Spleen (tissue), 11 donors: ENCODE measurements around the gene HES3. TPM values are rescaled to one million over a fixed set of nuclear protein-coding genes. Genes with fewer than 3 reads are reported as not detected.

Experiments
- DNase-seq: peaks from one replicate; pipeline ENCODE4 v3.0.0-alpha.2; 2020
- H3K27ac ChIP-seq, 8 donors: fragments of 200-600 bp; sonication (generic) in 7 of 8; 1 replicate in 4 of 8; 2 replicates in 4 of 8; pipeline versions ENCODE4 v1.5.0 to v1.8.0; 2016 to 2021; ENCODE audit warnings: inconsistent platforms in 4 of 8, mild to moderate bottlenecking in 4 of 8, moderate library complexity in 1 of 8
- H3K27me3 ChIP-seq, 7 donors: fragments of 200-600 bp; sonication (generic) in 6 of 7; replicated peaks in 1 of 7; 1 replicate in 4 of 7; 2 replicates in 3 of 7; pipeline versions ENCODE4 v1.5.0 to v1.8.0; 2016 to 2021; ENCODE audit warnings: inconsistent platforms in 3 of 7, mild to moderate bottlenecking in 1 of 7
- H3K36me3 ChIP-seq, 6 donors: fragments of 200-600 bp; sonication (generic) in 5 of 6; 1 replicate in 4 of 6; 2 replicates in 2 of 6; pipeline versions ENCODE4 v1.5.0 to v1.8.0; 2016 to 2021; ENCODE audit warnings: inconsistent platforms in 2 of 6
- H3K4me1 ChIP-seq, 6 donors: fragments of 200-600 bp; sonication (generic) in 5 of 6; 1 replicate in 3 of 6; 2 replicates in 3 of 6; pipeline versions ENCODE4 v1.5.0 to v1.8.0; 2016 to 2021; ENCODE audit warnings: inconsistent platforms in 3 of 6
- H3K4me3 ChIP-seq, 8 donors: fragments of 200-600 bp; sonication (generic) in 7 of 8; 1 replicate in 4 of 8; 2 replicates in 4 of 8; pipeline versions ENCODE4 v1.5.0 to v1.8.0; 2016 to 2021; ENCODE audit warnings: inconsistent platforms in 4 of 8, mild to moderate bottlenecking in 4 of 8, moderate library complexity in 2 of 8
- H3K9me3 ChIP-seq, 8 donors: fragments of 200-600 bp; sonication (generic) in 7 of 8; 1 replicate in 4 of 8; 2 replicates in 4 of 8; pipeline versions ENCODE4 v1.5.0 to v1.8.0; 2016 to 2021; ENCODE audit warnings: inconsistent platforms in 4 of 8
- CTCF ChIP-seq, 11 experiments: fragments of 200-600 bp in 7 of 11; fragments of 450-650 bp in 4 of 11; sonication (generic) in 4 of 11; IDR thresholded peaks in 8 of 11; conservative IDR thresholded peaks in 3 of 11; 1 replicate in 7 of 11; 2 replicates in 4 of 11; pipeline versions ENCODE4 v1.4.0 to v1.8.0; 2016 to 2021; ENCODE audit warnings: antibody characterized with exemption in 11 of 11, inconsistent platforms in 4 of 11, mild to moderate bottlenecking in 1 of 11
- POLR2A ChIP-seq, 3 donors: fragments of 450-650 bp; IDR thresholded peaks; one replicate each; pipeline ENCODE4 v1.5.1; 2017; ENCODE audit warnings: antibody characterized with exemption in 3 of 3, mild to moderate bottlenecking in 1 of 3
- POLR2AphosphoS5 ChIP-seq, 3 donors: sonication (generic); formaldehyde crosslinking; IDR thresholded peaks; one replicate each; pipeline ENCODE4 v1.5.1; 2017; ENCODE audit warnings: antibody characterized with exemption in 3 of 3
- WGBS, 5 donors: extraction: QIAGEN DNeasy Blood & Tissue Kit in 3 of 5; methylation state at CpG; one replicate each; pipeline versions ENCODE4 v1.1.5 to v1.1.7; 2013 to 2018; 5-methylcytosine and 5-hydroxymethylcytosine counted together
- intact Hi-C: fragments of 100-400 bp; cut with DNase I; formaldehyde crosslinking; loops from one replicate; pipeline ENCODE4 v1.15.0; 2023; ENCODE audit warnings: low total_unique reads
- polyA plus RNA-seq, 3 donors: library from polyadenylated mRNA; stranded (reverse); fragments of 200-250 nt; gene quantifications; one replicate each; pipeline ENCODE4 v1.2.1, GENCODE V29; 2013
- total RNA-seq, 7 donors: library from RNA; depleted of rRNA in 3 of 7; stranded (reverse); fragments of >200 nt in 3 of 7; fragmentation: NEBNext Ultra II Directional in 4 of 7; extraction: Animal tissue kit (Norgen Biotek cat#: 25700) in 4 of 7; gene quantifications; one replicate each; pipeline versions ENCODE4 v1.1.0 to v1.2.1, GENCODE V29; 2016 to 2021
- donor health status: healthy with polysubstance abuse.
- donor health status: DM: no; HTN: no; CAD: no; lungs with moderate emphysema.
- donor health status: DM: no; HTN: no; CAD: no.
- donor health status: Bipolar disorder and iron deficiency.
- donor health status: healthy.
- donor health status: DM: no; HTN: no; CAD: no.
- donor health status: DM: yes; HTN: yes; CAD: no.

Gene HES3
- total and polyA plus RNA-seq, 10 donors = not detected

- no peaks in the 10 kb centered on the region for H3K36me3 ChIP-seq
- H3K27ac ChIP-seq = no peak overlapping the region
- peaks cover 0 to 11% (median 0%) of the 10 kb centered on the region in 7 donors for H3K27me3 ChIP-seq
- no peak overlapping the region for H3K4me3 ChIP-seq
- TF ChIP-seq CTCF (IDR thresholded peaks at IDR 0.05 in 8 of 11, conservative IDR thresholded peaks at IDR 0.05 in 3 of 11) = no peak
- no peak for TF ChIP-seq POLR2A (IDR thresholded peaks at IDR 0.05)
- TF ChIP-seq POLR2AphosphoS5 (IDR thresholded peaks at IDR 0.05) = no peak
- intact Hi-C loops = no loop called here
- WGBS, 5 donors = 83 to 91% (median 88%) methylated on average over 12 of the region's 12 CpGs
- peaks cover 0 to 11% (median 2%) of the 10 kb centered on the region in 6 donors for H3K4me1 ChIP-seq
- H3K9me3 ChIP-seq = no peaks in the 10 kb centered on the region
- no peak for DNase-seq
These were observed 23.8 kb downstream of the HES3 start for GRCh38 chr1:6267686-6268322.

GRCh38 chr1:6268415-6268814 is 24.4 kb downstream of the HES3 start:
- TF ChIP-seq POLR2A (IDR thresholded peaks at IDR 0.05) (no peak), POLR2AphosphoS5 (IDR thresholded peaks at IDR 0.05) (no peak), CTCF (IDR thresholded peaks at IDR 0.05 in 8 of 11, conservative IDR thresholded peaks at IDR 0.05 in 3 of 11) (no peak)
- Histone ChIP-seq H3K4me3 (no peak overlapping the region), H3K36me3 (peaks cover 0 to 6% (median 0%) of the 10 kb centered on the region in 6 donors), H3K27me3 (peaks cover 0 to 5% (median 0%) of the 10 kb centered on the region in 7 donors), H3K27ac (no peak overlapping the region), H3K9me3 (no peaks in the 10 kb centered on the region), H3K4me1 (peaks cover 0 to 7% (median 2%) of the 10 kb centered on the region in 6 donors)
- intact Hi-C loops = no loop called here
- no peak for DNase-seq
- 88 to 92% (median 89%) methylated on average over 21 of the region's 21 CpGs for WGBS, 5 donors

- WGBS, 5 donors = 90 to 94% (median 93%) methylated on average over 5 to 14 of the region's 14 CpGs
- Histone ChIP-seq H3K4me1 (no peaks in the 10 kb centered on the region), H3K27me3 (no peaks in the 10 kb centered on the region), H3K9me3 (no peaks in the 10 kb centered on the region), H3K36me3 (peaks cover 0 to 9% (median 0%) of the 10 kb centered on the region in 6 donors), H3K4me3 (no peak overlapping the region), H3K27ac (no peak overlapping the region)
- no peak for TF ChIP-seq POLR2AphosphoS5 (IDR thresholded peaks at IDR 0.05)
- TF ChIP-seq CTCF (IDR thresholded peaks at IDR 0.05 in 8 of 11, conservative IDR thresholded peaks at IDR 0.05 in 3 of 11) = no peak
- no peak for TF ChIP-seq POLR2A (IDR thresholded peaks at IDR 0.05)
- DNase-seq = no peak
- intact Hi-C loops = no loop called here
These were observed 25.3 kb downstream of the HES3 start for GRCh38 chr1:6269296-6269695.

- H3K4me3 ChIP-seq = no peak overlapping the region
- peaks cover 0 to 9% (median 0%) of the 10 kb centered on the region in 6 donors for H3K36me3 ChIP-seq
- TF ChIP-seq POLR2A (IDR thresholded peaks at IDR 0.05) (no peak), POLR2AphosphoS5 (IDR thresholded peaks at IDR 0.05) (no peak), CTCF (IDR thresholded peaks at IDR 0.05 in 8 of 11, conservative IDR thresholded peaks at IDR 0.05 in 3 of 11) (no peak)
- intact Hi-C loops = no loop called here
- no peak overlapping the region for H3K27ac ChIP-seq
- 81 to 93% (median 90%) methylated on average over 13 to 22 of the region's 22 CpGs for WGBS, 5 donors
- H3K4me1 ChIP-seq = no peaks in the 10 kb centered on the region
- no peaks in the 10 kb centered on the region for H3K9me3 ChIP-seq
- no peak for DNase-seq
- H3K27me3 ChIP-seq = no peaks in the 10 kb centered on the region
These were observed 25.9 kb downstream of the HES3 start for GRCh38 chr1:6269720-6270400.
